NCI-H510A (cell line): ENCODE measurements around the gene TUBA4B.

Experiments
- DNase-seq: peaks from one replicate; lab custom pipeline; 2025; lab: John Stamatoyannopoulos, UW

Gene TUBA4B

DNA sequence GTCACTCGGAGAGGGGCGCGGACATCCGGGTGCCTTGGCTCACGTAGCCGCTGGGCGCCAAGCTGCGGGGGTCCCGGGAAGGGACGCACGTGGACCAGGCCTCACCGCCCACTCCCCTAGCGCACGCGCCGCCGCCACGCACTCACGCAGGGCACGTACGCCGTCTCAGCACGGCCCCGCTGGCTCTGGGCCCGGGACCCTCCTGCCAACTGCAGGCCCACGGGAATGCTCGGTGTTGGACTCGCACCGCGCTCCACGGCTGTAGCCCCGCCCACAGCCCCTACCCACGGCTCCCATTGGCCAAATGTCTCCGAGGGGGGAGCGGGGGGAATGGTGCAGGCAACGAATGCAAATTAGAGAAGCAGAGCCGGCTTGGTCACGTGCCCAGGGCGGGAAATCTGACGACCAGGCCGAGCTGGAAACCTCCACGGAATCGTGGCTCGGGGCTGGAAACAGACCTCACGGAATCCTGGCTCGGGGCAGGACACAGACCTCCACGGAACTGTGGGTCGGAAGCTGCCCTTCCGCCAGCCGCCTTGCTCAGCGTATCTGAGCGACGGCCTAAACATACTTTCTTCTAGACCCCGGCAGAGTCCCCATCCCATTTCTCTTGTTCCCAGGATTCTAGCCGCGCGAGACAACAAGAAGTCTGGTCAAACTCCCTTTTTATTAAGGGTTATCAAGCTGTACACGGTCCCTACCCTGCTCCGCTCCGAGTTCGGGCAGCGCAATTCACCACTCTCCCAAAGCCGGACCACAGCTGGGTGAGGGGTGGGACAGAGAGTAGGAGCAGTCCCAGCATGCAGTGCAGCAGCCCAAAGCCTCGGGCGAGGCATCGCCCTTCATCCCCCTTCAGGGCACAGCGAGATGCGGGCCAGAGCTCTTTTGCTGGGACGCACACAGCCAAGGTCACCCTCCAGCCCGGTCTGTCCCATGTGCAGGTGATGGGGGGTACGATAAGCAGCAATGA is 34.0 kb upstream of the TUBA4B start, which contains the start of gene ABCB6:
ABCB6 (minus strand) TSS at position 227 of the 970 bp plus-strand sequence. CDS start 285 bp downstream, outside the sequence.
- peak; percentile 94 for DNase-seq

DNA sequence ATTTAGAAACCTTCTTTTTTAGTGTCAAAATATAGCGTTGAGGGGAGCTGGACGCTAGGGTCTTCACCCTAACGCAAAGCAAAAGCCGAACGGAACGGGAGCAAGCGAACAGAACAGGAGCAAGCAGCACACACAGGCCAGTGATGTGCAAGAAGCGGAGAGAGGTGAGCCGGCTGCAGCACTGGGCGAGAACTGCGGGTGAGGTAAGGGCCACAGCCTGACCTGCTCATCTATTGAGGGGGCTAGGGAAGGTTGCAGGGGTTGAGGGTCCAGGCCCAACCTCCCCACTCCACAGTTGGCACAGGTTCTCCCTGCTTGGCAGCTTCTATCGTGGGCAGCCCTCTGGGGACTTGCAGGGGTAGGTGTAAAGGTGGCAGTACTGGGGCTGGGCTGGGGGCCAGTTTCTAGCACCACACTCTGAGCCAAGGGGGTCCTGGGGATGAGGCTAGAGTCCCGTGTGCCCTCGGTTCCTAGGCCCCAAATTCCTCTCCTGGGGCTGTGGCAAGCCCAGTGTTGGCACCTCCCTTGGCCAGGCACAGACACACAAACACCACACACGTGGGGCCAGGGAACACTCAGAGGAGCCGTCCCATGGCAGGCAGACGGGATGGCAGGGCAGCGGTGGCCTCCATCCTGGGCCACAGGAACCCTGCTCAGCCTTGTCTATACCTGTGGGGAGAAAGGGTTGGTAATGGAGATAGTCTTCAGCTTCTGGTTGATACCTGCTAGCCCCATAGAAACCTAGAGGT is 33.1 kb upstream of the TUBA4B start:
- no peak for DNase-seq

GRCh38 chr2:219220652-219221402 is 32.2 kb upstream of the TUBA4B start:
- no peak for DNase-seq

- no peak for DNase-seq
These were observed 31.0 kb upstream of the TUBA4B start for GRCh38 chr2:219221957-219222518.

DNA sequence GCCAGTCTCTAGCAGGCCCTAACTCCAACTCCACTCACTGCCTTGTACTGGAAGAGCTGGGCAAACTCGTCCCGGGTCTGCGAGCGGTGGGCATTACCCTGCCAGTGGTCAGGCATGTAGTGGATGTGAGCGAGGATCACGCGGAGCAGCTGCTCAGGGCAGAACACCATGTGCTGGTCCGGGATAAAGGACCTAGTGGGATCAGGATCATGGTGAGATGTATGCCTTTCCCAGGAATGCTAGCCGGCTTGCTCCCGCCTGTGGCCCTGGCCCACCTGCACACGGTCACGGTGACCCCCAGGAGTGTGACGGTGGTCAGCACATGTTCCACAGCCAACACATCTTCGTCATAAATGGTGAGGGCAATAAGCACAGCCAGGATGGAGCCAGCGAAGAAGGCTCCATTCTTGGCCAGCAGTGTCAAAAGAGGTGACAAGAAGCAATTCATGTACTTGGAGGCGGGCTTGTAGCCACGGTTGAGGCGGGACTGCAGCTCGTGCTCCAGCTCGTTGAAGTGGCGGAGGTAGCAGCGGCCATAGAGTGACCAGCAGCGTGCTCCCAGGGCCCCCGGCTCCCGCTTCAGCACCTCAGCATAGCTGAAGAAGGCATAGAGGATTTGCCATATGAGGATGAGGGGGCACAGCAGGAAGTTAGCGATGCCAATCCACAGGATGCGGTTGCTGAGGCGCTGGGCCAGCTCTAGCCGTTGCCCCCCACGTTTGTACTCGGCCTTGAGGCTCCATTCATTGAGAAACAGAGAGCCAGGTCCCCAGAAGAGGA is 29.0 kb upstream of the TUBA4B start:
- DNase-seq = no peak

GRCh38 chr2:219225350-219225749 is 27.7 kb upstream of the TUBA4B start:
- no peak for DNase-seq

GRCh38 chr2:219228041-219228910 is 24.8 kb upstream of the TUBA4B start:
- DNase-seq = no peak

DNA sequence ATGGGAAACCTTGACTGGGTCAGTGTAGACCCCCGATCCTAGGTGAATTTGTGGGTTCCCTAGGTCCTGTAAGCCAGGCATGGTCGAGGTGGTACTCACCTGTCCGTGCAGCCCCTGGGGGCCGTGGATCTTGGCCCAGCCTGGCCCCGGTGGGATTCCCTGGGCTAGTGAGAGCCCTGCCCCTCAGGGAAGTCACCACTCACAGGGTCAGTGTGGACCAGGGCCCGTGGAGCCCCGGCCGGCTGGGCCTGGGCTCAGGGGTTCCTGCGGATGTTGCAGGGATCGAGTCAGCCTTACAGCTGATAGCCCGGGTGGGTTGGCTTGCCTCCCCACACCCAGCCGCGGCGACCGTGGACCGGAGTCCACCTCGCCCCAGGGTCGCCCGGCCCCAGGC is 24.1 kb upstream of the TUBA4B start:
- DNase-seq = no peak

DNA sequence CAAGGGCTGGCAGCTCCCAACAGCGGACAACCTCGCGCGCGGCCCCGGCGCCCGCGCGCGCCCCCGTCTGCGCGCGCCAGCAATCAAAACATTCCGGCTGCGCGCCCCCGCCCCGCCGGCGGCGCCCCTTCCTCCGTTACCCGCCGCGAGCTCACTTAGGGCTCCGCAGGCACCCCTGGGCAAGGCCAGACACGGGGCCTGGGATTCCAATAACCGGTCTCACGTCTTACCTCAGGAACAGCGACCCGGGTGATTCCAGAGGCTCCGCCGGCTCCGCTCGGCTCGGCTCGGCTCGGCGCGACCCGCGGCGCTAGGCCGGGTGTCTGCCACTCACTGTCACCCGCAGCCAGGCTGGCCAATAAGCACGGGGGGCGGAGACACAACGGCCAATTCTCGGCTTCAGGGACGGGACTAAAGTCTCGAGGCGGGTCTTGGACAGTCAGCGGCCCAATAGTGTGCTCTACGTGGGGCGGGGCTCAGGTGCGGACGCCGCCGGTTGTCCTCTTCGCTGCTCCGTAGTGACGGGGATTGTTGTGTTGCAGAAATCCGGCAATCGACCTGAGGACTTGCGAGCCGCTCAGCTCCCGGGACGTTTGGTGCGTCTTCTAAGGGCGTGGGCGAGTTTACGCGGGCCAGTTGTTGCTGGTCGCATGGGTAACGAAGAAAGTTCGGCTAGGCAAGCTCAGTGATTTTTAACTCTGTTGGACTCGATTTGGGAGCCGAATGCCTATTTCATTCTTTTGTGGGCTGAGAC is 23.6 kb upstream of the TUBA4B start, which contains the start of the genes ANKZF1 and ATG9A:
ANKZF1 (plus strand) TSS at position 502 of the 754 bp plus-strand sequence. CDS start 452 bp downstream, outside the sequence.
ATG9A (minus strand) TSS at position 332 of the 754 bp plus-strand sequence. CDS start 1,612 bp downstream, outside the sequence.
- peak; percentile 98 for DNase-seq

- no peak for DNase-seq
These were observed 22.9 kb upstream of the TUBA4B start for GRCh38 chr2:219230059-219230540.

DNA sequence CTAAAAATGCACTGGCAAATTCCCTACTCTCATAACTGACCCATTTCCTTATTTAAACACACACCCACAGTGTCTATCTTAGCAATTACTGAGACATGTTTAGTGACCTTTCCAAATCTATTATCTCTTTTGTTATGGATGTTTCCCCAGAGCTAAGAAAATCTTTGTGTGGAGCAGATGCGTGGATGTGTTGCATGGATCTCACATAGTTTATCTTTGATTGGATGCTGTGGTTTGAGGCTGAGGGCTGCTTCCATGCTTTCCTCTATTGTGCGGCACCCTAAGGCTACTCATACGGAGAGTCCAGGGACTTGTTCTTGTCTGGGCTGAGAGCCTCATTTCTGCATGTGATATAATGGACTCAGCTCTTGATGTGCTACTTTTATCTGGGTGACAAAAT is 18.7 kb upstream of the TUBA4B start:
- no peak for DNase-seq

GRCh38 chr2:219243291-219243761 is 9.7 kb upstream of the TUBA4B start:
- DNase-seq = no peak

GRCh38 chr2:219244789-219245147 is 8.3 kb upstream of the TUBA4B start:
- no peak for DNase-seq

GRCh38 chr2:219245148-219245898 is 7.7 kb upstream of the TUBA4B start, which contains the start of the genes GLB1L and STK16:
Gene GLB1L, minus strand, starts transcription at chr2:219245444. Its CDS starts 1,871 bp downstream, at chr2:219243573.
Gene STK16, plus strand, starts transcription at chr2:219245479. Its CDS starts 521 bp downstream, at chr2:219246000.
- peak; percentile 81 for DNase-seq

GRCh38 chr2:219245899-219246230 is 7.2 kb upstream of the TUBA4B start:
- no peak for DNase-seq

DNA sequence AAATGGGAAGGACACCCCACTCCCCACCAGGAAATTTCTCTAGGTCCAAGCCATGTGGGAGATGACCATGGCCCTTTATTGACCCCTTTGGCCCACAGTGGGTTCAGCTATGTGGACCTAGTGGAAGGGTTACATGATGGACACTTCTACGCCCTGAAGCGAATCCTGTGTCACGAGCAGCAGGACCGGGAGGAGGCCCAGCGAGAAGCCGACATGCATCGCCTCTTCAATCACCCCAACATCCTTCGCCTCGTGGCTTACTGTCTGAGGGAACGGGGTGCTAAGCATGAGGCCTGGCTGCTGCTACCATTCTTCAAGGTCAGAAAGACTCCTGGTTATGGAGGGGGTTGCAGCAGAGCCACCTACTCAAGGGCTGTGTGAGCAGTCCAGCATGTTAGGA is 6.5 kb upstream of the TUBA4B start:
- DNase-seq = no peak

GRCh38 chr2:219247678-219248642 is 5.1 kb upstream of the TUBA4B start:
- no peak for DNase-seq
